ENCODE measurements around the gene TAGLN2.

GRCh38 chr1:159869607-159870006 is 55.7 kb downstream of the TAGLN2 start:
- TF ChIP-seq POLR2AphosphoS5 (IDR thresholded peaks at IDR 0.05), result no peak
- TF ChIP-seq CTCF (IDR thresholded peaks at IDR 0.05), result no peak

Data from transverse colon (tissue), 4 donors.